RWPE2 (cell line): ENCODE results near the gene FGFR2.

Experiments
- ATAC-seq: fragments of 200-7000 bp; cut with Tn5 transposase; 3 replicates; pipeline ENCODE4 v1.9.1; 2021; ENCODE audit warnings: low read depth
- DNase-seq: peaks from one replicate; pipeline ENCODE4 v3.0.0-alpha.2; 2020; ENCODE audit warnings: low spot score
- H3K27ac ChIP-seq: fragments of 450-650 bp; 2 replicates; pipeline ENCODE4 v1.5.1; 2017; ENCODE audit warnings: mild to moderate bottlenecking; ENCODE audit not compliant: poor library complexity, severe bottlenecking
- H3K27me3 ChIP-seq: fragments of 250-450 bp; sonication (Bioruptor Pico); 2 replicates; pipeline ENCODE4 v1.5.1; 2021; ENCODE audit warnings: mild to moderate bottlenecking, moderate library complexity; ENCODE audit not compliant: insufficient read depth, poor library complexity, severe bottlenecking
- H3K36me3 ChIP-seq: fragments of 250-450 bp; sonication (Bioruptor Pico); 2 replicates; pipeline ENCODE4 v1.5.1; 2020; ENCODE audit warnings: low read depth, mild to moderate bottlenecking, moderate library complexity
- H3K4me1 ChIP-seq: fragments of 250-450 bp; sonication (Bioruptor Pico); 2 replicates; pipeline ENCODE4 v1.5.1; 2021; ENCODE audit warnings: mild to moderate bottlenecking, moderate library complexity; ENCODE audit not compliant: insufficient read depth, poor library complexity, severe bottlenecking
- H3K4me3 ChIP-seq: fragments of 250-450 bp; sonication (Bioruptor Pico); 2 replicates; pipeline ENCODE4 v1.5.1; 2021; ENCODE audit warnings: mild to moderate bottlenecking, moderate library complexity; ENCODE audit not compliant: severe bottlenecking
- H3K9me3 ChIP-seq: fragments of 250-450 bp; sonication (Bioruptor Pico); 2 replicates; pipeline ENCODE4 v1.5.1; 2021; ENCODE audit warnings: mild to moderate bottlenecking, moderate library complexity; ENCODE audit not compliant: severe bottlenecking
- CTCF ChIP-seq: fragments of 450-650 bp; IDR thresholded peaks from one replicate; pipeline ENCODE4 v1.5.1; 2017; ENCODE audit warnings: mild to moderate bottlenecking, moderate library complexity; ENCODE audit not compliant: poor library complexity, severe bottlenecking

The FGFR2 gene

GRCh38 chr10:121639416-121639815 lies 41.2 kb upstream of the FGFR2 start:
- DNase-seq (no peak), ATAC-seq (no peak; the same call in 2 of the 3 replicates)
- Histone ChIP-seq H3K4me1 (no peaks in the 10 kb centered on the region), H3K4me3 (no peak overlapping the region), H3K27me3 (no peaks in the 10 kb centered on the region), H3K27ac (no peak overlapping the region), H3K36me3 (no peaks in the 10 kb centered on the region), H3K9me3 (peaks cover 3% of the 10 kb centered on the region)
- no peak for TF ChIP-seq CTCF

- Histone ChIP-seq H3K9me3 (peaks cover 3% of the 10 kb centered on the region), H3K4me3 (no peak overlapping the region), H3K4me1 (no peaks in the 10 kb centered on the region), H3K36me3 (no peaks in the 10 kb centered on the region), H3K27me3 (no peaks in the 10 kb centered on the region), H3K27ac (no peak overlapping the region)
- DNase-seq (no peak), ATAC-seq (no peak)
- TF ChIP-seq CTCF, result no peak
Measured at GRCh38 chr10:121637437-121637836, 39.2 kb upstream of the FGFR2 start.

- no peak for TF ChIP-seq CTCF
- Histone ChIP-seq H3K9me3 (peaks cover 2% of the 10 kb centered on the region), H3K27ac (no peak overlapping the region), H3K36me3 (no peaks in the 10 kb centered on the region), H3K27me3 (no peaks in the 10 kb centered on the region), H3K4me1 (peaks cover 5% of the 10 kb centered on the region), H3K4me3 (no peak overlapping the region)
- DNase-seq (no peak), ATAC-seq (no peak)
Measured at GRCh38 chr10:121633056-121633455, 34.8 kb upstream of the FGFR2 start.

- Histone ChIP-seq H3K4me3 (no peak overlapping the region), H3K9me3 (no peaks in the 10 kb centered on the region), H3K4me1 (peaks cover 12% of the 10 kb centered on the region), H3K27me3 (no peaks in the 10 kb centered on the region), H3K36me3 (no peaks in the 10 kb centered on the region), H3K27ac (no peak overlapping the region)
- ATAC-seq (no peak), DNase-seq (no peak)
- no peak for TF ChIP-seq CTCF
Measured at GRCh38 chr10:121631365-121632029, 33.3 kb upstream of the FGFR2 start.

GRCh38 chr10:121628859-121629258 lies 30.6 kb upstream of the FGFR2 start:
- Histone ChIP-seq H3K27ac (no peak overlapping the region), H3K36me3 (no peaks in the 10 kb centered on the region), H3K27me3 (no peaks in the 10 kb centered on the region), H3K4me1 (peaks cover 17% of the 10 kb centered on the region), H3K4me3 (no peak overlapping the region), H3K9me3 (no peaks in the 10 kb centered on the region)
- DNase-seq, result no peak
- no peak for TF ChIP-seq CTCF
- ATAC-seq, result no peak
